K562 (cell line): ENCODE data around the gene ZNF23. TPM values are rescaled to one million over a fixed set of nuclear protein-coding genes. Genes with fewer than 3 reads are reported as not detected.
A peak's percentile ranks its signal among the peaks of the same experiment; 100 is the strongest.

Source experiments
- BCL6 ChIP-seq: fragments of 250-450 bp; sonication (Bioruptor Pico); IDR thresholded peaks from 2 replicates; pipeline ENCODE4 v1.4.0; 2020
- CBFA2T3 ChIP-seq: fragments of 450-650 bp; IDR thresholded peaks from 2 replicates; pipeline ENCODE4 v1.6.1; 2017
- COPS2 ChIP-seq: fragments of 450-650 bp; conservative IDR thresholded peaks from 2 replicates; pipeline ENCODE4 v1.6.1; 2016; ENCODE audit warnings: mild to moderate bottlenecking, moderate library complexity
- CREBBP ChIP-seq: IDR thresholded peaks from one replicate; pipeline ENCODE4 v1.6.1; 2012; ENCODE audit warnings: low read depth, mild to moderate bottlenecking, control low read depth, inconsistent platforms, low read length
- MECOM ChIP-seq: fragments of 250-450 bp; sonication (Bioruptor Pico); IDR thresholded peaks from 2 replicates; pipeline ENCODE4 v1.8.0; 2022; ENCODE audit warnings: inconsistent platforms
- MYBL2 ChIP-seq, 2 experiments: fragments of 450-650 bp in 1 of 2; sonication (generic) in 1 of 2; formaldehyde crosslinking in 1 of 2; IDR thresholded peaks; 2 replicates each; pipeline versions ENCODE4 v1.6.1 to v1.8.1; 2017 to 2022; ENCODE audit warnings: borderline replicate concordance in 1 of 2, inconsistent platforms in 1 of 2, low read depth in 1 of 2, mild to moderate bottlenecking in 1 of 2, missing genetic modification reagents in 1 of 2, moderate library complexity in 1 of 2
- NR0B1 ChIP-seq: fragments of 450-650 bp; IDR thresholded peaks from one replicate; pipeline ENCODE4 v1.6.1; 2018; ENCODE audit warnings: mild to moderate bottlenecking, moderate library complexity; ENCODE audit not compliant: partially characterized antibody
- POLR3A ChIP-seq: IDR thresholded peaks from 2 replicates; pipeline ENCODE4 v1.6.1; 2011; ENCODE audit warnings: borderline replicate concordance, mild to moderate bottlenecking, moderate library complexity; ENCODE audit not compliant: insufficient read length, insufficient read depth; ENCODE audit errors: extremely low read depth
- SMC3 ChIP-seq: conservative IDR thresholded peaks from 2 replicates; pipeline ENCODE4 v1.6.1; 2011; ENCODE audit warnings: low read depth, low read length, improper control_type of control experiment; ENCODE audit not compliant: insufficient read depth
- ZBTB26 ChIP-seq: fragments of 450-650 bp; formaldehyde crosslinking; IDR thresholded peaks from 2 replicates; pipeline ENCODE4 v1.4.0; 2022; ENCODE audit warnings: missing genetic modification characterization
- ZBTB9 ChIP-seq: fragments of 450-650 bp; formaldehyde crosslinking; IDR thresholded peaks from 2 replicates; pipeline ENCODE4 v1.4.0; 2020; ENCODE audit warnings: mild to moderate bottlenecking, moderate library complexity
- ZNF212 ChIP-seq: fragments of 450-650 bp; formaldehyde crosslinking; IDR thresholded peaks from 2 replicates; pipeline ENCODE4 v1.4.0; 2020; ENCODE audit warnings: mild to moderate bottlenecking
- ZNF311 ChIP-seq: fragments of 250-450 bp; sonication (Bioruptor Pico); IDR thresholded peaks from 2 replicates; pipeline ENCODE4 v1.4.0; 2020; ENCODE audit warnings: mild to moderate bottlenecking, moderate library complexity
- ZNF395 ChIP-seq: fragments of 200-800 bp; sonication (Bioruptor generic); IDR thresholded peaks from 2 replicates; pipeline ENCODE4 v1.6.1; 2017; ENCODE audit warnings: missing genetic modification characterization, missing compliant biosample characterization
- polyA plus RNA-seq, 8 experiments: library from polyadenylated mRNA; depleted of rRNA in 4 of 8; stranded (reverse) in 5 of 8; unstranded in 3 of 8; fragments of >200 nt; fragmentation: Nextera tagmentation in 2 of 8; fragmentation: Illumina TruSeq in 1 of 8; extraction: Ambion mirVana in 2 of 8; extraction: Trizol in 1 of 8; gene quantifications; 2 replicates each; pipeline versions ENCODE4 v1.2.1 to v1.2.3, GENCODE V29; 2011 to 2014; ENCODE audit warnings: inconsistent platforms in 1 of 8, missing spikeins in 1 of 8
- total RNA-seq, 7 experiments: library from RNA; depleted of rRNA in 6 of 7; stranded (reverse); fragments of >200 nt in 6 of 7; fragmentation: Illumina TruSeq in 2 of 7; extraction: Trizol in 2 of 7; gene quantifications; 2 replicates each; pipeline versions ENCODE4 v1.2.1 to v1.2.3, GENCODE V29; 2011 to 2021; ENCODE audit warnings: low replicate concordance in 1 of 7
- TF ChIP-seq, protein P1 (sequence below): IDR thresholded peaks from 2 replicates; pipeline ENCODE4 v1.6.1; 2012; ENCODE audit warnings: low read depth, low read length, improper control_type of control experiment, borderline replicate concordance
- TF ChIP-seq, protein P2 (sequence below), 2 experiments: fragments of 250-450 bp in 1 of 2; fragments of 450-650 bp in 1 of 2; sonication (Bioruptor Pico) in 1 of 2; IDR thresholded peaks; 2 replicates each; pipeline versions ENCODE4 v1.6.1 to v1.8.0; 2016 to 2021; ENCODE audit warnings: mild to moderate bottlenecking in 2 of 2, moderate library complexity in 2 of 2, missing compliant biosample characterization in 1 of 2, missing genetic modification characterization in 1 of 2
- TF ChIP-seq, protein P3 (sequence below): fragments of 450-650 bp; IDR thresholded peaks from 2 replicates; pipeline ENCODE4 v1.6.1; 2018; ENCODE audit warnings: mild to moderate bottlenecking, low read depth; ENCODE audit not compliant: partially characterized antibody

Gene ZNF23
- total and polyA plus RNA-seq, 9 of the 15 experiments (the other 6 are each of a cell fraction or from before 2014, with no cell fraction given) = 4.7 to 13.4 (median 11.2) TPM

- TF ChIP-seq, protein P1, sequence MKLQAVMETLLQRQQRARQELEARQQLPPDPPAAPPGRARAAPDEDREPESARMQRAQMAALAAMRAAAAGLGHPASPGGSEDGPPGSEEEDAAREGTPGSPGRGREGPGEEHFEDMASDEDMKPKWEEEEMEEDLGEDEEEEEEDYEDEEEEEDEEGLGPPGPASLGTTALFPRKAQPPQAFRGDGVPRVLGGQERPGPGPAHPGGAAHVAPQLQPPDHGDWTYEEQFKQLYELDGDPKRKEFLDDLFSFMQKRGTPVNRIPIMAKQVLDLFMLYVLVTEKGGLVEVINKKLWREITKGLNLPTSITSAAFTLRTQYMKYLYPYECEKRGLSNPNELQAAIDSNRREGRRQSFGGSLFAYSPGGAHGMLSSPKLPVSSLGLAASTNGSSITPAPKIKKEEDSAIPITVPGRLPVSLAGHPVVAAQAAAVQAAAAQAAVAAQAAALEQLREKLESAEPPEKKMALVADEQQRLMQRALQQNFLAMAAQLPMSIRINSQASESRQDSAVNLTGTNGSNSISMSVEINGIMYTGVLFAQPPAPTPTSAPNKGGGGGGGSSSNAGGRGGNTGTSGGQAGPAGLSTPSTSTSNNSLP = no peak
- TF ChIP-seq BCL6 (CRISPR knock-in tag) = no peak
- no peak for TF ChIP-seq CREBBP
- TF ChIP-seq, protein P2, sequence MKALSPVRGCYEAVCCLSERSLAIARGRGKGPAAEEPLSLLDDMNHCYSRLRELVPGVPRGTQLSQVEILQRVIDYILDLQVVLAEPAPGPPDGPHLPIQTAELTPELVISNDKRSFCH (CRISPR knock-in tag; IDR thresholded peaks at IDR 0.05) = no peak
- TF ChIP-seq, protein P2 (tag; IDR thresholded peaks at IDR 0.05) = 0 out of 2 replicates have a peak, but pooled peaks have one; percentile 44
- peak; percentile 96 for TF ChIP-seq ZNF395 (CRISPR knock-in tag)
- no peak for TF ChIP-seq COPS2
- no peak for TF ChIP-seq ZBTB9
- no peak for TF ChIP-seq SMC3
- TF ChIP-seq NR0B1 = no peak
- TF ChIP-seq ZNF212 (CRISPR knock-in tag) = no peak
- TF ChIP-seq CBFA2T3 = no peak
- peak; percentile 76 for TF ChIP-seq ZNF311
- TF ChIP-seq POLR3A = no peak
- TF ChIP-seq, protein P3, sequence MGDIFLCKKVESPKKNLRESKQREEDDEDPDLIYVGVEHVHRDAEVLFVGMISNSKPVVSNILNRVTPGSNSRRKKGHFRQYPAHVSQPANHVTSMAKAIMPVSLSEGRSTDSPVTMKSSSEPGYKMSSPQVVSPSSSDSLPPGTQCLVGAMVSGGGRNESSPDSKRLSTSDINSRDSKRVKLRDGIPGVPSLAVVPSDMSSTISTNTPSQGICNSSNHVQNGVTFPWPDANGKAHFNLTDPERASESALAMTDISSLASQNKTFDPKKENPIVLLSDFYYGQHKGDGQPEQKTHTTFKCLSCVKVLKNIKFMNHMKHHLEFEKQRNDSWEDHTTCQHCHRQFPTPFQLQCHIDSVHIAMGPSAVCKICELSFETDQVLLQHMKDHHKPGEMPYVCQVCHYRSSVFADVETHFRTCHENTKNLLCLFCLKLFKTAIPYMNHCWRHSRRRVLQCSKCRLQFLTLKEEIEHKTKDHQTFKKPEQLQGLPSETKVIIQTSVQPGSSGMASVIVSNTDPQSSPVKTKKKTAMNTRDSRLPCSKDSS = no peak
- TF ChIP-seq MYBL2 (IDR thresholded peaks at IDR 0.05; ENCODE audit: low read depth) = no peak
- TF ChIP-seq MYBL2 (CRISPR knock-in tag; IDR thresholded peaks at IDR 0.05; ENCODE audit: borderline replicate concordance) = no peak
- TF ChIP-seq ZBTB26 = no peak
- no peak for TF ChIP-seq MECOM (CRISPR knock-in tag)
Observed at GRCh38 chr16:71467810-71468209, 5.8 kb upstream of the ZNF23 start (continued).
